ENCODE data around the gene IGFLR1. TPM values are rescaled to one million over a fixed set of nuclear protein-coding genes. Genes with fewer than 3 reads are reported as not detected.

Gene IGFLR1
- total and polyA plus RNA-seq, 12 donors = 4.9 to 35.3 (median 14.7) TPM

DNA sequence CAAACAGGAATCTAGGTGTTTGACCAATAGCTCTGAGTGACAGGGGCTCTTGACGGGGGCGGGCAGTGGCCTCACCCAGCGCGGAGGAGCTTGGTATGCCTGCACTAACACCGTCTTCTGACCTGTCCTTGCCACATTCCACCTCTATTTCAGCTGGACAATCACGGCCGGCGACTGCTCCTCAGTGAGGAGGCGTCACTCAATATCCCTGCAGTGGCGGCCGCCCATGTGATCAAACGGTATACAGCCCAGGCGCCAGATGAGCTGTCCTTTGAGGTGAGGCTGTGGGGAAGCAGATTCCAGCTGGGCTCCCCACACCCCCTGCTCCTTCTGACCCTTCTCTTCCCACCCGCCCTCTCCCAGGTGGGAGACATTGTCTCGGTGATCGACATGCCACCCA, 37.8 kb upstream of the IGFLR1 start:
- Histone ChIP-seq H3K27me3 (no peaks in the 10 kb centered on the region), H3K4me1 (replicated peaks in 1 of 2) (no peaks in the 10 kb centered on the region), H3K9me3 (replicated peaks in 1 of 3) (no peaks in the 10 kb centered on the region), H3K36me3 (replicated peaks in 1 of 2) (peaks cover 0 to 6% of the 10 kb centered on the region in 2 donors), H3K4me3 (no peak overlapping the region), H3K27ac (no peak overlapping the region)
- intact Hi-C loops (cut with DNase I) = no loop called here
- WGBS, 4 donors = 94 to 96% (median 95%) methylated on average over 16 of the region's 16 CpGs
- no peak for DNase-seq
- no peak for TF ChIP-seq POLR2A (IDR thresholded peaks at IDR 0.05)
- TF ChIP-seq, protein P1, sequence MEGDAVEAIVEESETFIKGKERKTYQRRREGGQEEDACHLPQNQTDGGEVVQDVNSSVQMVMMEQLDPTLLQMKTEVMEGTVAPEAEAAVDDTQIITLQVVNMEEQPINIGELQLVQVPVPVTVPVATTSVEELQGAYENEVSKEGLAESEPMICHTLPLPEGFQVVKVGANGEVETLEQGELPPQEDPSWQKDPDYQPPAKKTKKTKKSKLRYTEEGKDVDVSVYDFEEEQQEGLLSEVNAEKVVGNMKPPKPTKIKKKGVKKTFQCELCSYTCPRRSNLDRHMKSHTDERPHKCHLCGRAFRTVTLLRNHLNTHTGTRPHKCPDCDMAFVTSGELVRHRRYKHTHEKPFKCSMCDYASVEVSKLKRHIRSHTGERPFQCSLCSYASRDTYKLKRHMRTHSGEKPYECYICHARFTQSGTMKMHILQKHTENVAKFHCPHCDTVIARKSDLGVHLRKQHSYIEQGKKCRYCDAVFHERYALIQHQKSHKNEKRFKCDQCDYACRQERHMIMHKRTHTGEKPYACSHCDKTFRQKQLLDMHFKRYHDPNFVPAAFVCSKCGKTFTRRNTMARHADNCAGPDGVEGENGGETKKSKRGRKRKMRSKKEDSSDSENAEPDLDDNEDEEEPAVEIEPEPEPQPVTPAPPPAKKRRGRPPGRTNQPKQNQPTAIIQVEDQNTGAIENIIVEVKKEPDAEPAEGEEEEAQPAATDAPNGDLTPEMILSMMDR (IDR thresholded peaks at IDR 0.05) = no peak

DNA sequence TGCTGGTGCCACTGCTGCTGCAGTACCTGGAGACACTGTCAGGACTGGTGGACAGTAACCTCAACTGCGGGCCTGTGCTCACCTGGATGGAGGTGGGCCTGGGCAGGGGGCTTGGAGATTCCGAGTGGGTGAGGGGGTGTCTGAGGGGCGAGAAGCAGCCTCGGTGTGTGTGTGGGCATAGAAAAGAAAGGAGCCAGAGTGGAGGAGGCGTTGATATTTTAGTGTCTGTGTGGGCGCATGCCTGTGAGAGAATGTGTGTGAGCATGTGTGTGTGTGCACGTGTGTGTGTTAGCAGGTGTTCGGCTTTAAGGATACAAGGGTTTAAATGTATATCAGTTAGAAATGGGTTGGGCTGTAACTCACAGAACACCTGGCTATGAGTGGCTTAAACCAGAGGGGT, 36.8 kb upstream of the IGFLR1 start:
- Histone ChIP-seq H3K4me3 (no peak overlapping the region), H3K9me3 (replicated peaks in 1 of 3) (no peaks in the 10 kb centered on the region), H3K36me3 (replicated peaks in 1 of 2) (peaks cover 0 to 6% of the 10 kb centered on the region in 2 donors), H3K4me1 (replicated peaks in 1 of 2) (peaks cover 0 to 5% of the 10 kb centered on the region in 2 donors), H3K27me3 (no peaks in the 10 kb centered on the region), H3K27ac (no peak overlapping the region)
- TF ChIP-seq, protein P1 (IDR thresholded peaks at IDR 0.05) = no peak
- TF ChIP-seq POLR2A (IDR thresholded peaks at IDR 0.05) = no peak
- 92 to 99% (median 95%) methylated on average over 8 of the region's 8 CpGs for WGBS, 4 donors
- intact Hi-C loops (cut with DNase I) = no loop called here
- no peak for DNase-seq

DNA sequence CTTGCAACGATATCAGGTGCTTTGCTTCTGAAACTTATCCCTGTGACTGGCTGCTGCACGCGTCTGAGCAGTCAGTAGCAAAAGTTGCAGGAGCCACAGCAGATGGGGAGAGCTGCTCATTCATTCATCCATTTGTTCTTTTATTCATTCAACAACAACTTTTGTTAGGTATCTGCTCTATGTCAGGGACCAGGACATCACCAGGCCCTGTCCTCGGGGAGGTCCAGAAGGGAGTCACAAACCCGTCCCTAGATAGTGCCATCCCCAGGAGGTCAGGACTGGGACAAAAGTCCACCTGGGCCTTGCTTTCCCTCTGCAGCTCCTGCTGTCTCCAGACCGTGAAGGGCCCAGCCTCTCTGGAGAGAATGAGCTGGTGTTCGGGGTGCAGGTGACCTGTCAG, 35.7 kb upstream of the IGFLR1 start:
- peaks cover 0 to 6% of the 10 kb centered on the region in 2 donors for H3K36me3 ChIP-seq (replicated peaks in 1 of 2)
- H3K4me3 ChIP-seq = no peak overlapping the region
- TF ChIP-seq POLR2A (IDR thresholded peaks at IDR 0.05) = no peak
- TF ChIP-seq, protein P1 (IDR thresholded peaks at IDR 0.05) = no peak
- no peaks in the 10 kb centered on the region for H3K9me3 ChIP-seq (replicated peaks in 1 of 3)
- intact Hi-C loops (cut with DNase I) = no loop called here
- 76 to 96% (median 88%) methylated on average over 5 to 7 of the region's 7 CpGs for WGBS, 4 donors
- no peak for DNase-seq
- peaks cover 0 to 5% of the 10 kb centered on the region in 2 donors for H3K4me1 ChIP-seq (replicated peaks in 1 of 2)
- H3K27me3 ChIP-seq = no peaks in the 10 kb centered on the region
- no peak overlapping the region for H3K27ac ChIP-seq

DNA sequence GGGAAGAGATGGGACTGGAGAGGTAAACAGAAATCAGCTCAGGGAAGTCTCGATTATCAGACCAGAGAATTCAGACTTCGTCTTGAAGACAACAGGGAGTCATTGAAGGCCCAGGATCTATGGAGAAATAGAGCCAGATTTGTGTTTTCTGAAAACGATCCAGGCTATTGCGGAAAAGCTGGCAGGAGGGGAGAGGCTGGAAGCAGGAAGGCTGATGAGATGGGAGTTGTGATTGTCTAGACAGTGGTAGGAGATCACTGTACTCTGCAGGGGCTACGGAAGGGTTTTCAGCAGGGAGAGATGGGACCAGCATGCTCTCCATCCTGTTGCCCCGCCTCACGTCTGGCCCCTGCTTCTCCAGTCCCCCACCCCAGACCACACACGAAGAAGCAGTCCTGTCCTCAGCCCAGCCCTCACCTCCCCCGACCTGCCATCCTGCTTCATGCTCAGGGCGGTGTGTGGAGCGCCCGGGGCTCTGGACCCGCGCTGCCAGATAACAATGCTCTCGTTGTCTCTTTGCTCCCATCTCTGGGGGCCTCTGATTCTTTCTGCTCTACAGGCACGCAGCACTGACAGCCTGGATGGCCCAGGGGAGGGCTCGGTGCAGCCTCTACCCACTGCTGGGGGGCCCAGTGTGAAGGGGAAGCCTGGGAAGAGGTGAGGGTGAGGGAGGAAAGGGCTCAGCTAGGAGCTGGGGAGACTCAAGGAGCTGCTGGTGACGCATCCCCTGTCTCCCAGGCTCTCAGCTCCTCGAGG, 35.0 kb upstream of the IGFLR1 start:
- intact Hi-C loops (cut with DNase I) = no loop called here
- 68 to 87% (median 76%) methylated on average over 11 to 19 of the region's 19 CpGs for WGBS, 4 donors

More for the DNA sequence above, 35.0 kb upstream of the IGFLR1 start:
- H3K4me1 ChIP-seq (replicated peaks in 1 of 2) = peaks cover 0 to 5% of the 10 kb centered on the region in 2 donors
- no peak overlapping the region for H3K27ac ChIP-seq
- no peak for DNase-seq
- H3K4me3 ChIP-seq = no peak overlapping the region
- H3K9me3 ChIP-seq (replicated peaks in 1 of 3) = no peaks in the 10 kb centered on the region
- H3K27me3 ChIP-seq = no peaks in the 10 kb centered on the region
- H3K36me3 ChIP-seq (replicated peaks in 1 of 2) = peaks cover 0 to 6% of the 10 kb centered on the region in 2 donors
- TF ChIP-seq, protein P1 (IDR thresholded peaks at IDR 0.05) = no peak
- no peak for TF ChIP-seq POLR2A (IDR thresholded peaks at IDR 0.05)

All from adrenal gland (tissue), 12 donors.